K562 (cell line): ENCODE results near the gene MTA2. TPM values are rescaled to one million over a fixed set of nuclear protein-coding genes. Genes with fewer than 3 reads are reported as not detected.

Source experiments
- CHD7 ChIP-seq: fragments of 200-600 bp; sonication (generic); IDR thresholded peaks from one replicate; pipeline ENCODE4 v1.6.1; 2012; ENCODE audit warnings: mild to moderate bottlenecking, low read depth, low read length, inconsistent platforms
- CREB1 ChIP-seq, 2 experiments: sonication (generic) in 1 of 2; formaldehyde crosslinking in 1 of 2; IDR thresholded peaks; 2 replicates each; pipeline versions ENCODE4 v1.6.1 to v1.8.0; 2012 to 2022; ENCODE audit warnings: inconsistent platforms in 1 of 2, mild to moderate bottlenecking in 1 of 2, missing genetic modification reagents in 1 of 2, moderate library complexity in 1 of 2
- E2F3 ChIP-seq: fragments of 250-450 bp; sonication (Bioruptor Pico); IDR thresholded peaks from 2 replicates; pipeline ENCODE4 v1.4.0; 2020; ENCODE audit warnings: mild to moderate bottlenecking
- FOSL1 ChIP-seq: fragments of 200-800 bp; sonication (Bioruptor generic); conservative IDR thresholded peaks from 2 replicates; pipeline ENCODE4 v1.6.1; 2016; ENCODE audit warnings: missing genetic modification characterization, missing compliant biosample characterization
- FOXM1 ChIP-seq, 2 experiments: fragments of 450-650 bp in 1 of 2; sonication (generic) in 1 of 2; formaldehyde crosslinking in 1 of 2; IDR thresholded peaks; 2 replicates each; pipeline versions ENCODE4 v1.6.1 to v1.9.0; 2017 to 2022; ENCODE audit warnings: low read depth in 2 of 2, mild to moderate bottlenecking in 2 of 2, missing genetic modification reagents in 1 of 2, moderate library complexity in 1 of 2
- GABPA ChIP-seq: fragments of 200-800 bp; sonication (Bioruptor generic); conservative IDR thresholded peaks from 2 replicates; pipeline ENCODE4 v1.6.1; 2016; ENCODE audit warnings: low read depth, missing genetic modification characterization, missing compliant biosample characterization
- MITF ChIP-seq: IDR thresholded peaks from 2 replicates; pipeline ENCODE4 v1.6.1; 2014; ENCODE audit warnings: antibody characterized with exemption
- RUNX1 ChIP-seq: sonication (generic); IDR thresholded peaks from 2 replicates; pipeline ENCODE4 v1.6.1; 2016; ENCODE audit warnings: antibody characterized with exemption, low read depth
- ZNF23 ChIP-seq: fragments of 250-450 bp; sonication (Bioruptor Pico); IDR thresholded peaks from 2 replicates; pipeline ENCODE4 v1.4.0; 2020; ENCODE audit warnings: mild to moderate bottlenecking
- ZNF639 ChIP-seq, 2 experiments: fragments of 200-800 bp in 1 of 2; sonication (Bioruptor generic) in 1 of 2; sonication (generic) in 1 of 2; formaldehyde crosslinking in 1 of 2; IDR thresholded peaks in 1 of 2; conservative IDR thresholded peaks in 1 of 2; 2 replicates each; pipeline versions ENCODE4 v1.5.0 to v1.6.1; 2016 to 2020; ENCODE audit warnings: missing compliant biosample characterization in 1 of 2, missing genetic modification characterization in 1 of 2, missing genetic modification reagents in 1 of 2
- polyA plus RNA-seq, 8 experiments: library from polyadenylated mRNA; depleted of rRNA in 4 of 8; stranded (reverse) in 5 of 8; unstranded in 3 of 8; fragments of >200 nt; fragmentation: Nextera tagmentation in 2 of 8; fragmentation: Illumina TruSeq in 1 of 8; extraction: Ambion mirVana in 2 of 8; extraction: Trizol in 1 of 8; gene quantifications; 2 replicates each; pipeline versions ENCODE4 v1.2.1 to v1.2.3, GENCODE V29; 2011 to 2014; ENCODE audit warnings: inconsistent platforms in 1 of 8, missing spikeins in 1 of 8
- total RNA-seq, 7 experiments: library from RNA; depleted of rRNA in 6 of 7; stranded (reverse); fragments of >200 nt in 6 of 7; fragmentation: Illumina TruSeq in 2 of 7; extraction: Trizol in 2 of 7; gene quantifications; 2 replicates each; pipeline versions ENCODE4 v1.2.1 to v1.2.3, GENCODE V29; 2011 to 2021; ENCODE audit warnings: low replicate concordance in 1 of 7

MTA2 gene
- total and polyA plus RNA-seq, 9 of the 15 experiments (the other 6 are each of a cell fraction or from before 2014, with no cell fraction given), result 6.2 to 220 (median 172) TPM

GRCh38 chr11:62612366-62613290, 11.0 kb upstream of the MTA2 start, which contains the start of the genes EML3 and ROM1 (continued):
- TF ChIP-seq CREB1 (IDR thresholded peaks at IDR 0.05) (peak; percentile 13; the same call in 1 of the 2 replicates), CREB1 (CRISPR knock-in tag; IDR thresholded peaks at IDR 0.05) (0 out of 2 replicates have a peak, but pooled peaks have one; percentile 54), FOSL1 (tag) (no peak), MITF (no peak), CHD7 (no peak), RUNX1 (0 out of 2 replicates have a peak, but pooled peaks have one; percentile 71), FOXM1 (IDR thresholded peaks at IDR 0.05; ENCODE audit: low read depth) (no peak), FOXM1 (CRISPR knock-in tag; IDR thresholded peaks at IDR 0.05; ENCODE audit: low read depth) (no peak), ZNF639 (CRISPR knock-in tag; conservative IDR thresholded peaks at IDR 0.05 in 1 of 2, IDR thresholded peaks at IDR 0.05 in 1 of 2) (peak in 1 of 2 experiments; percentile 98; a peak in 2 of 4 replicates), E2F3 (CRISPR knock-in tag) (0 out of 2 replicates have a peak, but pooled peaks have one; percentile 26), ZNF23 (CRISPR knock-in tag) (no peak), GABPA (peak; percentile 72)
